Measurements from ENCODE around the gene SLC28A2. TPM values are rescaled to one million over a fixed set of nuclear protein-coding genes. Genes with fewer than 3 reads are reported as not detected.
A peak's percentile ranks its signal among the peaks of the same experiment; 100 is the strongest.
"Not testable (repeated sequence)": the region's sequence is repeated elsewhere in the genome, so short reads cannot be mapped to it uniquely, and the experiment has no call there.

SLC28A2 gene
- total RNA-seq, 5 donors from 2014 or later (not counting 1 experiment from before 2014, with no cell fraction given) = not detected

DNA sequence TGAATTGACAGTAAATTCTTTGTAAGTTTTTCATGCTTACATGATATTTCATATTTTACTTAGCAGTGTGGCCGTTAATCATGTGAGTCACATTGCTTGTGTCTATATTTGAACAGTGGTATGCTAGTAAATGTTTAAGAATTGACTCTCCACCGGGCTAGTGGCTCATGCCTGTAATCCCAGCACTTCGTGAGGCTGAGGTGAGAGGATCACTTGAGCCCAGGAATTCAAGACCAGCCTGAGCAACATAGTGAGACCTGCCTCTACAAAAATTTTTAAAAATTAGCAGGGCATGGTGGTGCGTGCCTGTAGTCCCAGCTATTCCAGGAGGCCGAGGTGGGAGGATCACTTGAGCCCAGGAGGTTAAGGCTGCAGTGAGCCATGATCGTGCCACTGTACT, 2.8 kb downstream of the SLC28A2 start:
- H3K27me3 ChIP-seq (replicated peaks in 1 of 2; ENCODE audit: control insufficient read depth in 2 of 2, extremely low read depth in 1 of 2, insufficient read depth in 2 of 2, low read length in 1 of 2); H3K27ac ChIP-seq (ENCODE audit: low read length); H3K4me3 ChIP-seq (ENCODE audit: control insufficient read depth in 1 of 2, extremely low read depth in 1 of 2, low read length in 1 of 2); H3K9me3 Mint-ChIP-seq; H3K27ac Mint-ChIP-seq; H3K4me3 Mint-ChIP-seq; DNase-seq; H3K4me1 Mint-ChIP-seq; H3K27me3 Mint-ChIP-seq; POLR2A ChIA-PET; H3K4me1 ChIP-seq (ENCODE audit: control insufficient read depth in 1 of 2, extremely low read depth in 1 of 2, insufficient read depth in 2 of 2, low read length in 2 of 2); H3K9me3 ChIP-seq; H3K36me3 ChIP-seq (ENCODE audit: control insufficient read depth in 2 of 2, extremely low read depth in 1 of 2, insufficient read depth in 1 of 2, low read length in 1 of 2); CTCF ChIA-PET; ATAC-seq (replicated peaks in 1 of 4): not testable (repeated sequence)
- WGBS (ENCODE audit: insufficient coverage) = 64% methylated on average over 5 of the region's 6 CpGs
- peaks cover 25% of the 10 kb centered on the region for H3K36me3 Mint-ChIP-seq

DNA sequence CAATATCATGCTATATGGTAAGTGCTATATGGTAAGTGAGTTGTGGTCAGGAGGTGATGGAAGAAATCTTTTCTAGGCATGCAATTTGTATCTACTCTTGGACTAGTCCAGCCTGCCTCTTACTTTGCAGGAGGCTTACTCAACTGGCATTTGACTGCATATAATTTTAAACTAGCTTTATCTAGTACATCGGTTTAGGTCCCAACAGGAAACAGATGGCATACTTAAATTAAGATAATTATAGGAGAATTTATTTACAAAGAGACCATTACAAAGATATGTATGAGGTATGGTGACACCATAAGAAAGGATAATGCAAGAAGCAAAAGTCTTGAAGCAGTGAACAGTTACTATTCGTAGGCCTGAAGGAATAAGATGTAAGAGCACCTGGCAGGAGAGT, 7.8 kb downstream of the SLC28A2 start:
- Histone ChIP-seq H3K27ac (ENCODE audit: low read length) (no peak overlapping the region), H3K9me3 (no peaks in the 10 kb centered on the region), H3K4me3 (ENCODE audit: control insufficient read depth in 1 of 2, extremely low read depth in 1 of 2, low read length in 1 of 2) (no peak overlapping the region), H3K36me3 (ENCODE audit: control insufficient read depth in 2 of 2, extremely low read depth in 1 of 2, insufficient read depth in 1 of 2, low read length in 1 of 2) (no peaks in the 10 kb centered on the region), H3K4me1 (ENCODE audit: control insufficient read depth in 1 of 2, extremely low read depth in 1 of 2, insufficient read depth in 2 of 2, low read length in 2 of 2) (no peaks in the 10 kb centered on the region), H3K27me3 (replicated peaks in 1 of 2; ENCODE audit: control insufficient read depth in 2 of 2, extremely low read depth in 1 of 2, insufficient read depth in 2 of 2, low read length in 1 of 2) (no peaks in the 10 kb centered on the region)
- ATAC-seq (replicated peaks in 1 of 4) (no peak), DNase-seq (no peak)
- CTCF ChIA-PET = no interaction called here
- POLR2A ChIA-PET = no interaction called here
- Mint-ChIP-seq H3K27me3 (no peaks in the 10 kb centered on the region), H3K4me1 (no peaks in the 10 kb centered on the region), H3K4me3 (no peak overlapping the region), H3K9me3 (peaks cover 2 to 5% (median 4%) of the 10 kb centered on the region in 3 donors), H3K36me3 (peaks cover 9% of the 10 kb centered on the region), H3K27ac (no peak overlapping the region)
- no CpG with 5 or more reads among the region's 2 CpGs for WGBS (ENCODE audit: insufficient coverage)

DNA sequence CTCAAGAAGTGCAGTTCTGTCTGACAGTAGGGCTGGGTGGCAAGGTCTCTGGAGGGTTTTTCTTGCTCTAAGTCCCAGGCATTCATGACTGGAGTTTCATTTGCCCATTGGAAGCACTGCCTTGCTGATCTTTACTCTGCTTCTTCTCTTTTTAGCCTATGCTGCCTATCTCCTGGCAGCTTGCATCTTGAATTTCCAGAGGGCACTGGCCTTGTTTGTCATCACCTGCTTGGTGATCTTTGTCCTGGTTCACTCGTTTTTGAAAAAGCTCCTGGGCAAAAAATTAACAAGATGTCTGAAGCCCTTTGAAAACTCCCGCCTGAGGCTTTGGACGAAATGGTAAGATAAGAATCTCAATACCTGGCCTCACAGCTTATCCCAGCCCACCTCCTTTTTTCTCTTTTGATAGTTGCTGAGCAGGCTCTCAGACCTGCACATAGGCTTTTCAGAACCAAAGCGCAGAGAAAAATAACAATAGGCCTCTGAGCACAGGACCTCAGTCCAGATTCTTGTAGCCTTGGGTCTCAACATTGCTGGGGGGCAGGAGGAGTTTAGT, 10.9 kb downstream of the SLC28A2 start:
- Histone ChIP-seq H3K27ac (ENCODE audit: low read length) (no peak overlapping the region), H3K36me3 (ENCODE audit: control insufficient read depth in 2 of 2, extremely low read depth in 1 of 2, insufficient read depth in 1 of 2, low read length in 1 of 2) (no peaks in the 10 kb centered on the region), H3K27me3 (replicated peaks in 1 of 2; ENCODE audit: control insufficient read depth in 2 of 2, extremely low read depth in 1 of 2, insufficient read depth in 2 of 2, low read length in 1 of 2) (peaks cover 0 to 6% of the 10 kb centered on the region in 2 experiments), H3K9me3 (no peaks in the 10 kb centered on the region), H3K4me1 (ENCODE audit: control insufficient read depth in 1 of 2, extremely low read depth in 1 of 2, insufficient read depth in 2 of 2, low read length in 2 of 2) (no peaks in the 10 kb centered on the region), H3K4me3 (ENCODE audit: control insufficient read depth in 1 of 2, extremely low read depth in 1 of 2, low read length in 1 of 2) (no peak overlapping the region)
- Mint-ChIP-seq H3K4me3 (no peak overlapping the region), H3K36me3 (peaks cover 12% of the 10 kb centered on the region), H3K9me3 (peaks cover 2 to 5% (median 5%) of the 10 kb centered on the region in 3 donors), H3K27ac (no peak overlapping the region), H3K27me3 (no peaks in the 10 kb centered on the region), H3K4me1 (no peaks in the 10 kb centered on the region)
- 40% methylated on average over 1 of the region's 4 CpGs for WGBS (ENCODE audit: insufficient coverage)
- ChIA-PET CTCF (no interaction called here), POLR2A (no interaction called here)
- no peak for ATAC-seq (replicated peaks in 1 of 4)
- no peak for DNase-seq

DNA sequence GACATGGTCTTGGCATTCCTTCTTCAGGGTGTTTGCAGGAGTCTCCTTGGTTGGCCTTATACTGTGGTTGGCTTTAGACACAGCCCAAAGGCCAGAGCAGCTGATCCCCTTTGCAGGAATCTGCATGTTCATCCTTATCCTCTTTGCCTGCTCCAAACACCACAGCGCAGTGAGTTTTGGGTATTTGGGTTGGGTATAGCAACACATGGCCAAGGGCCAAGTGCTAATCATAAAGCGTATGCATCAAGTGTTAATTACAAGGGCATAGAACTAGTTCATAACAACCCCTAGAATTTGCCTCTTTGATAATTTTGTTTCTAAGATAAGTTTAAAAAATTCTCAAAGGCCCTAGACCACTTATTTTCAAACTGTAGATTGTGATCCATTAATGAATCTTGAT, 11.8 kb downstream of the SLC28A2 start:
- Histone ChIP-seq H3K4me3 (ENCODE audit: control insufficient read depth in 1 of 2, extremely low read depth in 1 of 2, low read length in 1 of 2) (no peak overlapping the region), H3K4me1 (ENCODE audit: control insufficient read depth in 1 of 2, extremely low read depth in 1 of 2, insufficient read depth in 2 of 2, low read length in 2 of 2) (no peaks in the 10 kb centered on the region), H3K27me3 (replicated peaks in 1 of 2; ENCODE audit: control insufficient read depth in 2 of 2, extremely low read depth in 1 of 2, insufficient read depth in 2 of 2, low read length in 1 of 2) (peaks cover 0 to 6% of the 10 kb centered on the region in 2 experiments), H3K9me3 (no peaks in the 10 kb centered on the region), H3K27ac (ENCODE audit: low read length) (no peak overlapping the region), H3K36me3 (ENCODE audit: control insufficient read depth in 2 of 2, extremely low read depth in 1 of 2, insufficient read depth in 1 of 2, low read length in 1 of 2) (no peaks in the 10 kb centered on the region)
- no peak overlapping the region for H3K27ac Mint-ChIP-seq
- no peaks in the 10 kb centered on the region for H3K27me3 Mint-ChIP-seq
- WGBS (ENCODE audit: insufficient coverage) = no CpG with 5 or more reads among the region's 2 CpGs
- ChIA-PET CTCF (no interaction called here), POLR2A (no interaction called here)
- no peaks in the 10 kb centered on the region for H3K4me1 Mint-ChIP-seq
- ATAC-seq (replicated peaks in 1 of 4) (no peak), DNase-seq (no peak)
- peaks cover 9% of the 10 kb centered on the region for H3K36me3 Mint-ChIP-seq
- no peak overlapping the region for H3K4me3 Mint-ChIP-seq
- peaks cover under 1 to 5% (median 1%) of the 10 kb centered on the region in 3 donors for H3K9me3 Mint-ChIP-seq

DNA sequence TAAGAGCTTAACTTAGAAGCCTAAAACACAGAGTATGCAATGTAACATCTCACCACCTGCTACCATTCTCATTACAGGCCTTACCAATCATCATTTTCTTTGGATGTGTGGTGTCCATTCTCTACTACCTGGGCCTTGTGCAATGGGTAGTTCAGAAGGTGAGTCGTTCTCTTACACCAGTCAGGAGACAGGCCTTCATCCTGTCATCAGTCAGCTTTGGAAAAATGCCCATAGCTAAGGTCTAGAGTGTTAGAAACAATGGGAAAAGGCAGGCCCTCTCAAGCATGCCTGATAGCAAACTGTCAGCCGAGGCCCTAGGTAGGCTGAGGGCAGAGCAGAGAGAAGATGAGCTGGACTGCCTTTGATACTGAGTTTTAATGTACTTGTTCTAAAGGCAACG, 13.5 kb downstream of the SLC28A2 start:
- Histone ChIP-seq H3K27ac (ENCODE audit: low read length) (no peak overlapping the region), H3K27me3 (replicated peaks in 1 of 2; ENCODE audit: control insufficient read depth in 2 of 2, extremely low read depth in 1 of 2, insufficient read depth in 2 of 2, low read length in 1 of 2) (peaks cover 0 to 6% of the 10 kb centered on the region in 2 experiments), H3K4me3 (ENCODE audit: control insufficient read depth in 1 of 2, extremely low read depth in 1 of 2, low read length in 1 of 2) (no peak overlapping the region), H3K4me1 (ENCODE audit: control insufficient read depth in 1 of 2, extremely low read depth in 1 of 2, insufficient read depth in 2 of 2, low read length in 2 of 2) (no peaks in the 10 kb centered on the region), H3K9me3 (no peaks in the 10 kb centered on the region), H3K36me3 (ENCODE audit: control insufficient read depth in 2 of 2, extremely low read depth in 1 of 2, insufficient read depth in 1 of 2, low read length in 1 of 2) (no peaks in the 10 kb centered on the region)
- peaks cover 0 to 5% (median 0%) of the 10 kb centered on the region in 3 donors for H3K9me3 Mint-ChIP-seq
- peaks cover 8% of the 10 kb centered on the region for H3K36me3 Mint-ChIP-seq
- no peak for ATAC-seq (replicated peaks in 1 of 4)
- 78% methylated on average over 2 of the region's 3 CpGs for WGBS (ENCODE audit: insufficient coverage)
- no peak for DNase-seq
- CTCF ChIA-PET = no interaction called here
- no peak overlapping the region for H3K27ac Mint-ChIP-seq
- no peak overlapping the region for H3K4me3 Mint-ChIP-seq
- POLR2A ChIA-PET = no interaction called here
- H3K27me3 Mint-ChIP-seq = no peaks in the 10 kb centered on the region
- no peaks in the 10 kb centered on the region for H3K4me1 Mint-ChIP-seq

DNA sequence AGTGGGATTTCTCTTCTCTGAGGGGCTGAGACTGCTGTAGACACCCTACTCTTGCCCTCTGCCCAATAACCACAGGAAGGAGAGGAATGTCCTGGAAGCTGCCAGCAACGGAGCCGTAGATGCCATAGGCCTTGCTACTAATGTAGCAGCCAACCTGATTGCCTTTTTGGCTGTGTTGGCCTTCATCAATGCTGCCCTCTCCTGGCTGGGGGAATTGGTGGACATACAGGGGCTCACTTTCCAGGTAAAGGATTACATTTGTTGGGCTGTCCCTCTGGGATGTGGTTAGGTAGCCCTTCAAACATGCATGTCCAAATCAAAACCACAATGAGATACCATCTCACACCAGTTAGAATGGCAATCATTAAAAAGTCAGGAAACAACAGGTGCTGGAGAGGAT, 16.1 kb downstream of the SLC28A2 start:
- Mint-ChIP-seq H3K9me3 (peaks cover 0 to 5% (median 0%) of the 10 kb centered on the region in 3 donors), H3K27ac (no peak overlapping the region), H3K4me3 (no peak overlapping the region), H3K36me3 (peaks cover 12% of the 10 kb centered on the region), H3K4me1 (no peaks in the 10 kb centered on the region), H3K27me3 (no peaks in the 10 kb centered on the region)
- no peaks in the 10 kb centered on the region for H3K4me1 ChIP-seq (ENCODE audit: control insufficient read depth in 1 of 2, extremely low read depth in 1 of 2, insufficient read depth in 2 of 2, low read length in 2 of 2)
- ATAC-seq (replicated peaks in 1 of 4) (no peak), DNase-seq (peak in 9 of 35 experiments; percentile 3 to 37 (median 7))
- H3K27me3 ChIP-seq (replicated peaks in 1 of 2; ENCODE audit: control insufficient read depth in 2 of 2, extremely low read depth in 1 of 2, insufficient read depth in 2 of 2, low read length in 1 of 2) = peaks cover 0 to 6% of the 10 kb centered on the region in 2 experiments
- 86% methylated on average over 2 of the region's 2 CpGs for WGBS (ENCODE audit: insufficient coverage)
- ChIA-PET CTCF (no interaction called here), POLR2A (no interaction called here)
- H3K4me3 ChIP-seq (ENCODE audit: control insufficient read depth in 1 of 2, extremely low read depth in 1 of 2, low read length in 1 of 2) = no peak overlapping the region
- no peak overlapping the region for H3K27ac ChIP-seq (ENCODE audit: low read length)
- no peaks in the 10 kb centered on the region for H3K9me3 ChIP-seq
- H3K36me3 ChIP-seq (ENCODE audit: control insufficient read depth in 2 of 2, extremely low read depth in 1 of 2, insufficient read depth in 1 of 2, low read length in 1 of 2) = no peaks in the 10 kb centered on the region

Data from T-cell (primary cell).